Amniotic stem cell (primary cell): ENCODE data around the gene VPS8.

ENCODE experiments used
- DNase-seq: peaks from one replicate; lab custom pipeline; 2025; lab: John Stamatoyannopoulos, UW

The VPS8 gene

DNA sequence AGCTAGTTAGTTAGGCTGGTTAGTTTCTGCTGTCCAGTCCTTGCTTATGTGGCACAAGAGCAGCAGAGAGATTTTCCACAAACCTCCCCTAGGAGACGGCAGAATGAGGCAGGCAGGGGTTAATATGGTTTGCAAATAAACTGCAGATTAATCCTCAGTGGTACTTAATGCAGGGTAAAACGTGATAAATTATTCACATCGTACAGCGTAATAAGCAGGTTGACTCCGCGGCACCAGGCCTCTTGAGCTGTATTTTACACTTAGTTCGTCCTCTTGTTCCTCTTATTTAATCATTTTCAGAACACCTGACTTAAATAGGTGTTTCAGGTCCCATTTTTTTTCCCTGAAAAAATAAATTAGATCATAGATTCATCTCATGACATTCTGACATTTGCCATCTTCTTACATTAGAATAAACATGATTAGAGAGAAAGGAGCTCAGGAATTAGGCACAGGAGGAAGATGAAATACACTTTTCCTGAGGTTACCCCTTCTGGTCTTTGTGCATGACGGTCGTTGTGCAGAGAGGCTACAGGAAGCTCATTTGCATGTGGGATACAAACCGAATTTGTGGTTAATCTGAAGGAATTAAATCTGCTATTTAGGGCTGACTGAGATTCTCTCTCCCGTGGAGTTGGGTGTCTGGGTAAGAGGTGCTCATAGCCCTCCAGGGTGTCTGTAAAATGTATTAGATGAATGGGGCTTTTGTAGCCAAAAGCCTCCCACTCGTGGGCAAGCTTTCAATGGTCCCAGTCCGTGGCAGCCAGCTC lies 27.1 kb upstream of the VPS8 start:
- DNase-seq: no peak

DNA sequence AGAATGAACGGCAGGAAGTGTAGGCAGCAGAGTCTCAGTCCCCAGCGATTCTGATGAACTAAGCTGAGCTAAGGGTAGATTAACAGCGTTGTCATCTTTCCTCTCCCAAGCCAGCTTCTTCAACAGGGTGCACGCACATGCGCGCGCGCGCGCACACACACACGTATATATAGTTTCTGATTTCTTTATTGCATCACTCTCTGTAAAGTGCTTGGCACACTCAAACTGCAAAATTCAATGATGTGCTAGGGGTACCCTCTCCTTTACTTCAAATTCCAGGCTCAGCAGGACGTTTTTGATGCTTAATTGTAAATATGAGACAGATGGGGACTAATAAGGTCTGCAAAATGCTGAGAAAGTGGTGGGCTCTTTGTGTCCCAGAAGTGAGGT lies 26.1 kb upstream of the VPS8 start:
- no peak for DNase-seq

DNA sequence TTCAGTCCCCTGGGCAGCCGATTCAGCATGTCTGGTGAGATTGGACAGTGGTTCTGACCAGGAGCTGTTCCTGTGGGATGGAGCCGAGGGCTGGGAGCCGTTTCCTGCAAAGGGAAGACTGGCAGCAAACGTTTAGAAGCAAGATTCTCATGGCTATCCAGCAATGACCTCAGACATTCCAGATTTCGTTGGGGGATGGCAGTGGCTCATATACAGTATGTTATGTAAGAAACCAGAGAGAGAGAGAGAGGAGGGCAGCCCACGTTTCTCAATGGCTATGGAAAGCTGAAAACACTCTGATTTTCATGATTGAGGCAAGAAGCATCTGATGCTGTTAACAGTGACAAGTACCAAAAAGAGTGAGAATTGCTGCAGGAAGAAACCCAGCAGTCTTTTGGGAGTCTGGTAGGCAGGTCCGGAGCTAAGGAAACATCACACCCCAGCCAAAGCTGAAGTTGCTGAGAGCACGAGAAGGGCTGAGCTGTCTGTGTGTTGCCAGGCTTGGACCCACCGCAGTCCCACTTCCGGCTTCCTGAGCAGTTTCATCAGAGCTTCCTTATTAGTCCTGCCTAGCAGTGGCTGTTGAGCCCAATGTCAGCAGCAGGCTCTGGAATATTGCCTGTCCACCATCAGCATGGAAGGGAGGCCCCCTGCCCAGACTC lies 25.6 kb upstream of the VPS8 start:
- no peak for DNase-seq

DNA sequence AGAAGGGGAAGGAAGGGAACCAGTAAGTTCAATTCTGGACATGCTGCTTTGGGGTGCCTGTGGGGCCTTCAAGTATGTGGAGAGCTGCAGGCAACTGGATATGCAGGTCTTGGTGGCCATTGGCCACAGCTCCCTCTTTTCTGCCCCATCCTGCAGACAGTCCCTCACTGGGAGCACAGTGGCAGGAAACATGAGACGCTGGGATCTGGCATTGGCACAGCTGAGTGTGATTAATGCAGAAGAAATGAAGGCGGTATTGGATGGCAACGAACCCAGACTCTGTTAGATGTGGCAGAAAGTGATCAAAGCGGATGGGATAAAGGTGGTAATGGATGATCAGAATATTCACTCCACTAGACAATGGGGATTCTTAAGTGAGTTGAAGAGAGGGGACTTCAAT lies 23.2 kb upstream of the VPS8 start:
- DNase-seq: no peak

DNA sequence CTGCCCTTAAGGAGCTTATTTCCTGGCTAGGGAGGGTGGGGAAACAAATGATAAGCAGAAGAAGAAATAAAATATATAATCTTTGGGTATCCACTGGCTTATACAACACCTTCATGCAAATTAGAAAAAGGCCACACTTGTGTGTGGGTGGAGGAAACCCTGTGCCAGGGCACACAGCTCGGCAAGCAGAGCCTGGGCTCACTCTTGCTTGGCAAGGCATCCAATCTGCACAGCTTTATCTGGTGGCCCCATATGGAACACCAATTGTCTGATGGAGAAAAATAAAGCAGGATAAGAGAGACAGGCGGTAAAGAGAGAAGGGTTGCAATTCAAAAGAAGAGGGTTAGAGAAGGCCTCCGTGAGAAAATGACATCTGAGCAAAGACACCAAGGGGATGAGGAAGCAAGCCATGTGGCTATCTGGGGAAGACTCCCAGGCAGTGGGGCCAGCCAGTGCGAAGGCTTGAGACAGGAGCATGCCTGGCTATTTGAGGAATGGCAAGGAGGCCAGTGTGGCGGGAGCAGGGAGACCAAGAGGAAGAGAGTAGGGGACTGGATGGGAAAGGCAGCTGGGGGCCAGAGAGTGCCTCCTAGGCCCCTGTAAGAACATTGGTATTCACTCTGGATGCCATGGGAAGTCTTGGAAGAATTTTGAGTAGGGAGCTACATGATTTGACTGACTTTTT lies 22.5 kb upstream of the VPS8 start:
- DNase-seq: no peak

DNA sequence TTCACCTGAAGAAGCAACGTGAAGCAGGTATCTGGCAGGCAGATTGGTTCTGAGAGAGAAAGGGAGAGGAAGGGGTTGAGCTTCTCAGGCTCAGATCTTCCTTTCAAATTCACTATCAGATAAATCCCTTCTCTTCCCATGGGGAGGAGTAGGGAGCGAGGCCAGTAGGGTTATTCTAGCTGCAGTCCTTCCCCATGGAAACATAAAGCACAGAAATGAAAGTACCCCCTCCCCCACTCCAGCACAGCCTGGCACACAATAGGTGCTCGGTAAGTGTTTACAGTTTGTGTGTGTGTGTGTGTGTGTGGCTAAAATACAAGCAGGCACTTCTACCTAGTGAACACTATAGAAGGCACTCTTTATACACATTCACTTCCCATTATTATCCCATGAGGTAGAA lies 20.8 kb upstream of the VPS8 start:
- no peak for DNase-seq

DNA sequence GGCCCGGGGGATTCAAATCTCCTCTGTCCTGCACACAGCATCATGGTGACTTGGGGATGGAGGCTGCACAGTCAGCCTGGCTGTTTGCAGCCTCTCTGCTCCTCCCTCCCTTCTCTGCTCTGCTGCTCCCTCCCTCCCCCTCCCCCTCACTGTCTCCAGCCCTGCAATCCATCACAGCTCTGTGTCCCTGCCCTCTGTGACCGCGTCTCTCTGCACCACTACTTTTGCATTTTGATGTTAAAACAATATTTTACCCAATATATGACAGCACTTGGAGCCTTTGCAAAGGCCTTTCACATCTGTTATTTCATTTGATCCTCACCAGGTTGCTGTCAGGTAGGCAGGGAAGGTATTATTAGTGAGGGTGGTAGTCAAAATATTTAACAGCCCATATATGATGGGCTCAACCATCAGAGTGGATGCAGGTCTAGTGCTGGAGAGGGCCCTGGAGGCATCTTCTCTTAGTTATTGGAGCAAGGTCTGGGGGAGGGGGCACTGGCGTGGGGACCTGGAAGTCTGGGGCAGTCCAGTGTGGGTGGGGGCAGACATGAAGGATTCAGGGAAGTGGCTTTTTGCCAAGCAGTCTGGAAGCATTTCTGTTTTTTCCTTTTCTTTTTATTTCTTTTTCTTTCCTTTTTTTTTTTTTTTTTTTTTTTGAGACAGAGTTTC lies 16.3 kb upstream of the VPS8 start:
- DNase-seq: no peak

DNA sequence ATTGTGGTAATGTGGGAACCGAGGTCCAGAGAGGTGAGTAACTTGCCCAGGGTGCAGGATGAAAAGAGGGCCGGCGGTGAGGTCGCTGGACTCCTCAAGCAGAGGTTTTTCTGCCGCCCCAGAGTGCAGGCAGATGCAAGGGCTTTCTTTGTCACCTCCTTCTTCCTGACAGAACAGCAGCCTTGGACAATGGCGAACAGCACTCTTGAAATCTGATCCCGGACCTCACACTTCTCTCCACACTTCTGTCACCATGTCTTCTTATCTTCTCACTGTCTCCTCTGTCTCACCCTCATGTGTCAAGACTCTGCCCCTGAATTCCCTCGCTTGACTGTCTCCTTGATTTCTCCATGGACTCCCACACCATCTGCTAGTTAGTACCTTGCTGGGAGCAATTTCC lies 15.4 kb upstream of the VPS8 start:
- no peak for DNase-seq

DNA sequence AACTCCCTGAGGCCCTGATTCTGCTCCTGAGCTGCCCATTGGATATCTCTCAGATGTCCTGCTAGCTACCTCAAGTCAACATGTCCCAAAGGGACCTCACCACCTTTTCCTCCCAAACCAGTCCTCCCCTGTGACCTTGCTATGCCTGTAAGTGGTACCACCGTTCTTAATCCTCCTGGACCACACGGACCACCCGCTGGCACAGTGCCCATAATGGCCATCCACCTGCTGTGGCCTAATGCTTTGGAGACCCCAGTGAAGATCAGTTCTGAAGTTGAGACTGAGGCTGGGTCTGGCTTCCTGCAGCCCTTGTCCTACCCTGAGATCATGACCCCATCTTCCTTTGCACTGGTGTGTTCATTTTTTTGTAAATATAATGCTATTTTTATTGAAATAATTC lies 15.0 kb upstream of the VPS8 start:
- DNase-seq: no peak

DNA sequence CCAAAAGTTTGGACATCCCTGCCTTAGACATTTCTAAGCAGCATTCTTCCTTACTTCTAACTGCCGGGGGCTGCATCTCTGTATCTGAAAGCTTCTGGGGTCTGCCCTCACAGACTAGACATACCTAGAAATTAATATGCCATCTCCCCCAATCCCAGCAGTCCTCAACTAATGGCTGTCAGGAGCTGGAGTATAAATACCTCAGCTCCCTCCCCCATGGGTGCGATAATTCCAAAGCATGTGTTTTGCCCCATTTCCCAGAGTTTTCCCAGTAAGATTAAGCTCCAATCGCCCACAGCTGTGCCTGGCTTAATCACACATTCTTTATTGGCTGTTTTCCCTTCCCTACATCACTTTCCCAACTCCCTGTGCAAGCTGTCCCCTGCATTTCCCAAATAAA lies 13.8 kb upstream of the VPS8 start:
- DNase-seq: no peak

DNA sequence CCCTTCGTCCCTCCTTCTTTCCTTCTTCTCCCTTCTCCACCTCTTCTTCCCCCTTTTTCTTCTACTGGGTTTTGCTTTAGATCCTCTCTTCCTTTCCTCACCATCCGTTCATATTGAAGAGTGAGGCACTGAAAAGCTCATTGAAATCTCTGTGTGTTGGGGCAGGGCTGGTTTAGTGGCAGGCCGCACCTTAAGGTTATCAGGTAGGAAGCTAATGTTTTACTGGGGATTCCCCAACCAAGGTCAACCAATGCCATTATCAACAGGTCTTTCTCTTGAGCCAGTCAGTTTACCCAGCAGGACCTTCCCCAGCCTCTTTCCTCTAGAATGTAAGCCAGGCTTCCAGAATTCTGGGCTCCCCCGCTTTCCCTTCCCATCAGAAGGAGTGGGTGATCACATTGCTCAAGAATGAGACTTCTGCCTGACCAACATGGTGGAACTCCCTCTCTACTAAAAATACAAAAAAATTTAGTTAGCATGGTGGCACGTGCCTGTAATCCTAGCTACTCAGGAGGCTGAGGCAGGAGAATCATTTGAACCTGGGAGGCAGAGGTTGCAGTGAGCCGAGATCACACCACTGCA lies 11.5 kb upstream of the VPS8 start:
- DNase-seq: no peak

DNA sequence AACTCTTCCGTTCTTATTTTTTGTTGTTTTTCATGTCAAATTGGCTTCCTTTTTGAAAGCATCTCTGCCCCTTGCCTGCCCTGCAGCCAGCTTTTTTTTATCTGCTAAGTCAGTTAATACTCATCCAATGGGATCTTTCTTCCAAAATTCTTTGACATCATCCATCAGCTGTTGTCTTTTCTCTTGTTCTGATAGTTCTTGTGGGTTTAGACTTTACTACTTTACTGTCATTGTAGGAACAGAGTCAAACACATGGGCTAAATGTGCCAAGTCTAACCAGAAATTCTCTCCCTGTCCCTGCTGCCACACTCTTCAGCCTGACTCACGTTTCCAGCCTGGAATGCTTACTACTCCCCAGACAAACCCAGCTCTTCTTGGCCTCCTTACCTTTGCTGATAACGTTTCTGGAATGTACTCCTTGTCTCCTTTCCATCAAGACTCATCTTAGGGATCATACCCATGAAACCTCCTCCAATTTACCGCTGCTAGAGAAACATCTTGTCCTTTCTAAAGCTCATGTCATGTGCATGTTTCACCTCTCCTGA lies 10.7 kb upstream of the VPS8 start:
- no peak for DNase-seq

DNA sequence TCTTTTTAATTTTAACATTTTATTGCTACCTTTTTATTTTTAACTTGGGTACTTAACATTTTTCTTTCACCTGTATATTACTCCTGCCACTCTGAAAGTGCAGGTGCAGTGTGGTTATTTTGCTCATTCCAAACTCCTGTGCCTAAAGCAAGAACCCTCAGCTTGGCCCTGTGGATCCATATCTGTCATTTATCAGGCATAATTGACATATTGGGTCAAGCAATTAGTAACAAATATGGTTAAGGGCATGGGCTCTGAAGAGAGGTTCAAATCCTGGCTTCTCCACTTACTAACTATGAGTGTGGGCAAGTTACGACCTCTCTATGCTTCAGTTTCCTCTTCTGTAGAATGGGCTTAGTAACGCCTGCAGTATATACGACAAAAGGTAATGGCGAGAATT lies 9.8 kb upstream of the VPS8 start:
- DNase-seq: no peak

DNA sequence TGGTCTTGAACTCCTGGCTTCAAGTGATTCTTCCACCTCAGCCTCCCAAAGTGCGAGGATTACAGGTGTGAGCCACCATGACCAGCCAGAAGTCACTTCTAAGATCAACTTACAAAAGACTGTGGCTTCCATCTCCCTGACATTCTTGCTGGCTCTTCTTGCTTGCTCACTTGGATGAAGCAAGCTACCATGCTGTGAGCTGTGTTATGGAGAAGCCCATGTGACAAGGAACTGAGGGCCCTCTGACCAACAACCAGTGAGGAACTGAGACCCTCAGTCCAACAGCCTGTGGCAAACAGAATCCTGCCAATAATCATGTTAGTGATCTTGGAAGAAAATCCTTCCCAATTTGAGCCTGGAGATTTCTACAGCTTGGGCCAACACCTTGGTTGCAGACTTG lies 7.2 kb upstream of the VPS8 start:
- DNase-seq: no peak

DNA sequence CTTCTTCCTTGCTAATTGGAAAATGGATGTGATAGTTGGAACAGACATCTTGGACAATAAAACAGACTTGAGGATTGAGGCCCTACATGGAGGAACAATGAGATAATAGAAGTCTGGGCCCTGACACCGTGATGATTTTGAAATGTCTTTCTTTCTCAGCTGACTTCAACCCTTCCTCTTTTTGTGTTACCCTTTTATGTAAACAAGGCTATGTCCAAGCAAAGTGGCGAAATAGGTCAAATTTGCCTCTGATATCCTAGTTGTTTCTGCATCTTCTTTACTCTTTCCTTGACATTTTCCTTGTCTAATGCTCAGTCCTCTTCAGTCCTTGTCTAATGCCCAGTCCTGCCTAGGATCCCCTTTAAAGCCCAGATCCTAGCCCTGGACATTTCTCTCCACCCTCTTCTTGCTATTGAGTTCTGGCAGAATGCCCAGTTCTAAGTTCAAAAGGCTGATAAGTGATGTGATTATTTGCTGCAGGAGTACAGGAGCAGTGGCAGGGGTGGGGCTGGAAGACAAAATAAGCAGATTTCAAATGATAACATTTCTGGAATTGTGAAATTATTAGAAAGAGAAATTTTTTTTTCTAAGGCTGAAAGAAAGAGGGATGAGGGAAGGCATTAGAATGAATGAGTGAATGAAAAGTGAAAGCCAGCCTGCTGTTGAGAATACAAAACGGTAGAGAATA lies 6.5 kb upstream of the VPS8 start:
- DNase-seq: no peak

DNA sequence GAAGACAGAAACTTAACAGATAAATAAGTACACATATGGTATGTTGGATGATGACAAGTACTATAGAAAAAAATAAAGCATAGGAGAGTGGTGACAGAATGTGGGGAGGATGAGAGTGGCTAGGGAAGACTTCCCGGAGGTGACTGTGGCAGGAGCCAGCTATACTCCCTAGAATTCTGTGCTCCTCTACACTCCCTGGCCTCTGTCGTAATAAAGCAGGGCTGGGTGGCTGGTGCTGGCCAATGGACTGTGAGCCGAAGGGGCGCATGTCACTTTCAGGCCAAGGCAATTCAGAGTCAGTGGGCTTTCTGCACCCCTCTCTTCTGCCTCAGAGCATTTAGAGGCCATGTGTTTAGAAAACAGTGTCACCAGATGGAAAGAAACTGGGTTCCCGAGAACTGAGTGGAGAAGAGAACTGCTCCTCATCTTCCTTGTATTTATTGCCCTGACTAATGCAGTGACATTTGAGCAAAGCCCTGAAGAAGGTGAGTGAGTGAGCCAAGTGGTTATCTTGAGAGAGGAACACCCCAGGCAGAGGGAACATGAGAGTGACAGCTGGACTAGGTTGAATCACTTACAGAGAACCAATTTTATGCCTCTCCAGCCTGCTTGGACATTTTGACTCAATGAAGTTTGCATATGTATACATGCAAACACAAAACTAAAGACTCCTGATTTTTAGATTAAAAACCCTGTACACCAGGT lies 5.2 kb upstream of the VPS8 start:
- no peak for DNase-seq

DNA sequence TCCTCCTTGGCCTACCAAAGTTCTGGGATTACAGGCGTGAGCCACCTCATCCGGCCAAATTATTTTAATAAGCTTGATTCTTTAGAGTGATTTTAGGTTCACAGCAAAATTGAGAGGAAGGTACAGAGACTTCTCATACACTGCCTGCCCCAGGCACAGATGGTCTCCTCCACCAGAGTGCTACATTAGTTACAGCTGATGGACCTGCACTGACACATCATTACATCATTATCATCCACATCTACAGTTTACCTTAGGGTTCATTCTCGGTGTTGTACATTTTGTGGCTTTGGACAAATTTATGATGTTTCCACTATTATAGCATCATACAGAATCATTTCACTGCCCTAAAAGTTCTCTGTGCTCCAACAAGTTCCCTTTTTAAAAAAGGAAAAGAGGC lies 4.4 kb upstream of the VPS8 start:
- no peak for DNase-seq

DNA sequence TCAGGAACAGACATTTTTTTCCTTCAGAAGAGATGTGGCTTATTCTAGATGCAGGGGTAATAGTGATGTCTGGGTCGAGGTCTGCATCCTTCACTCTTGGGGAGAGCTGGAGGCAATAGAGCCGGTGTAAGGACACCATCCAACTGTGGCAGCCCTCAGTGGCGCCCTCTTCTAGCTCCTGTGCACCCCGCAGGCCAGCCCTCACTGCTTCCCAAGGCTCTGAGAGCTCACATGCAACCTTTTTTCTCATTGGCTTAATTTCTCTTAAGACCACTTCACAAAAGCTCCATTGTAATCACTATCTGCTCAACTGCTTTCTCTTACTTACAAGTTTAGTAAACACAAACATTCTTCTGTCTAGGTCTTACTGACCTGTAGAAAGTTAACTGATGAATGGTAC lies 3.9 kb upstream of the VPS8 start:
- DNase-seq: no peak

DNA sequence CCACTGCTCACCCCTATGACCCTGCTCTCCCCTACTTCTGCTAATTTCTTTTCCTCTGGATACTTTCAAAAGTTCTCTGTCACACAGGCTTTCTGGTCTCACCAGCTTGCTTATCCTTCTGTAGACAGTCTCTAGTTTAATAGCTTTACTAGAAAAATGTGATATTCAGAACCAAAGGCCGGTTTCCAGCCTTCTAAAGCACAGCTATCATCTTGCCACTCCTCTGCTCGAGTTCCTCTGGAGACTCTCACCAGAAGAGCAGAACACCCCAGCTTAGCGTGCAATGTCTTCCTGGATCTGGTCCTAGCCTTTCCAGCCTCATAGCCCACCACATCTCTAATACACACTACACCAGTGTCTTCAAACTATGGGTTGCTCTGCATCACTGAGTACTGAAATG lies 1.8 kb upstream of the VPS8 start:
- no peak for DNase-seq

DNA sequence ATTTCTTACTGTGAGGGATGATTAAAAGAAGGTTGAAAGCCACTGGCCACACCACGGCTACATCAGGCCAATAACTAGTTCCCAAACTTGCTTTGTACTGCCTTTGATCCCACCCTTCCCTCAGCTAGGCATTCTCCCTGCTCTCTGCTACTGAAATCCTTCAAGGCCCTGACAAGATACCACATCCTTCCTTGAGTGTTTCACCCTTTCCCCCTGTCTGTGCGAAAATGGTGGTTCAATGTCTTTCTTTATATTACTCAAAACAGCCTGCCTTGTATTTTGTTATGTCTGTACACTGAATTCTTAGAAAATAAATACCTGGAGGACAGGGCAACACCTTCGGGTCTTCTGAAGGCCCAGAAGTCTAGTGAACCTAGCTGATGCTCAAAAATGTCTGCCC lies 932 bp upstream of the VPS8 start:
- no peak for DNase-seq

DNA sequence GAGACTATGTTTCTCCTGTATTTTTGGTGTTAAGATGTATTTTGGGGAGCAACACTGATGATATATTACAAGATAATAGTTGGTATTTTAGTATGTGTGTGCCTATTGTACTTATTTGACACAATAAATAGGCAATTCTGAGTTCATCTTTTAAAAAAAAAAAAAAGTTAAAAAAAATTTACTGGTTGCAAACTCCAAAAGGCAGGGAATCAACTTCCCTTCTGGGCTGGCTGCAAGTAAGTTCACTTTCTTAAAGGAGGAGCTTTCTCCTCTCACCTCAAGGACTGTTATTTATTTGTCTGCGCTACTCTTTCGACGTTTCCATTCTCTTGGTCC lies 335 bp upstream of the VPS8 start:
- DNase-seq: no peak
